Measurements from ENCODE around the gene GFM1.

The GFM1 gene

GRCh38 chr3:158728851-158729250 lies 84.5 kb downstream of the GFM1 start:
- no peak for DNase-seq

DNA sequence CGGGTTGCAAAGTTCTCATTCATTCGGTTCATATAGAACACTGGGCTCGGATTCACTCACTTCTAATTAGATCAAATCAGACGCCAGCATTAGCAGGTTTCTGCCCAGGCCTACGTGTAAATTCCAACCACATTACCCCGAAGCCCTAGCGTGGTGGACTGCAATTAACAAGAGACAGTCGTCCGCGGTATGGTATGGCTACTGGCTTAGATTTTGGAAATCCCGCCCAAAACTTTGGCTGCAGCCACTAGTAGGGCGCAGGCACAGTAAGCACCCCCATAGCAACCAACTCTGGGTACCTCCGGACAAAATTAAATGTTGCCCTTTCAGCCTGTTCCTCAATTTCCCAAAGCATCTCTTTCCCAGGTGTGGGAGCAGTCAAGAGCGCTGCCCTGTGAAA lies 87.2 kb downstream of the GFM1 start:
- DNase-seq, result no peak

DNA sequence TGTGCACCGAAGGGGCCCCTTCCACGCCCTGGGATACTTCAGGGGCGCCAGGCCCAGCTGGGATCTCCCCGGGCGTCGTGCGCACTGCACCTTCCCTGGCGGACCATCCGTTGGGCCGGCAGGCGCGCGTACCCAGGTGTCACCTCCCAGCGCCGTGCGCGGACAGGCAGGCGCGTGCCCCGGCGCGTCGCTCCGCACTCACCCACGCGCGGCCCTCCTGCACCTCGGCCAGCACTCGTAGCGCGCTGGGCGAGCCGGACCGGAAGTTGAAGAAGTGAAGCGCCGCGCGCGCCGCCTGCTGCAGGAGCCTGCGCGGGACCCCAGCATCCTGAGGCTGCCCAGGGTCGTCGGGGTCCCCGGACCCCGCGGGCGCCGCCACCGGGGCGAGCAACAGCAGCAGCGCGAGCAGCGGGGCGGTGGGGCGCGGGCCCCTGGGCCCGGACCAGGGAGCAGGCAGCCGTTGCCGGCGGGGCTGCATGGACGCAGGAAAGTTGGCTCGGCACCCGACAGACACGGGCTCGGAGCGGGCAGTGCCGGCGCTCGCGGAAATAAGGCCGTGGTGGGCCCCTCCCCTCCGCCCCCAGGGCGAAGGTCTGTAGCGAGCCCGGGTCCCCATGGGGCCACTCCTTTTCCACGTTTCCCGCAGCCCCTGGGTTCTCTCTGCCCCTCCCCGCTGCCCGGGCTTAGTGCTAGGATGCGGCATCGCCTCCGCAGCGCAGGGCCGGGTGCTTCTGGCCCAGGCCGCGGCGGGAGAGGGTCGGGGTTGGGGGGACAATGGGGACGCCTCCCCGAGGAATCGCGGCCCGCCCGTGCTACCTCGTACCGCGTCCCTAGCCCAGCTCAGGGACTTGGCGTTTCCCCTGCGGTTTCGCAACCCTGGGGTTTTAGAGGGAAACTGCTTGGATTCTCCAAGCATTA lies 87.9 kb downstream of the GFM1 start, which contains the start of gene RARRES1:
TSS of gene RARRES1 (minus strand) at position 520 of the 918 bp plus-strand sequence. CDS start at position 478, 42 bp downstream.
- DNase-seq, result peak; percentile 51

DNA sequence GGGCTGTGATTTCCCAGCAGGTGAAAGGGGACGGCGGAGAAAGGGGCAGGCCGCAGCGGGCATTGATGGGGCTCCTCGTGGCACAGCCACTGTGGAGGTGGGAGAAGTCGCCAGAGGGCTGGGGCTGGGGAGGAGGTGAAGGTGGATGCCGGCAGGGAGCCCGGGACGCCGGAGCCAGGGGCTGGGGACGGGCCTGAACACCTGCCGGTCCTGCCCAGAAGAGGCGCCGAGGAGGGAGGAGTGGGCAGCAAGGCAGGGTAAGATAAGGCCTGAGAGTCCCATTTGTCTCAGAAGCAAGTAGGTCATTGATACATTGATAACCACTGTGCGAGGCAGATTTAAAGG lies 88.5 kb downstream of the GFM1 start:
- DNase-seq, result no peak

- no peak for DNase-seq
Measured at GRCh38 chr3:158733656-158734055, 89.3 kb downstream of the GFM1 start.

- no peak for DNase-seq
Measured at GRCh38 chr3:158735296-158736033, 91.1 kb downstream of the GFM1 start.

DNA sequence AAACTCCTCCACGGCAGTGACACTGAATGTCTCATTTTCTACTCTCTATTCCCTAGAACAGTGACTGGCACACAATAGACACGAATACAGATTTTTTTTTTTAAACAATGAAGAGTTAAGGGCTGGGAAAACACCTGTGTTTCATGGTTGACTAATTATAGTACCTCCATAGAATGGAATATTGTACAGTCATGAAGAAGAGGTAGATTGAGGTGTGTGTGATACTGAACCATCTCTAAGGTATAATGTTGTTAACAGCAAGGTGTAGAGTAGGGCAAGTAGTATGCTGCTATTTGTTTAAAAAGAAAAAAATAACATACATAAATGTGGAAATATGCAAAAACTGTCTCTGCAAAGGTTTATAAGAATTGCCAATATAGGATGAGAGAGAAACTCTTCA lies 93.1 kb downstream of the GFM1 start:
- no peak for DNase-seq

DNA sequence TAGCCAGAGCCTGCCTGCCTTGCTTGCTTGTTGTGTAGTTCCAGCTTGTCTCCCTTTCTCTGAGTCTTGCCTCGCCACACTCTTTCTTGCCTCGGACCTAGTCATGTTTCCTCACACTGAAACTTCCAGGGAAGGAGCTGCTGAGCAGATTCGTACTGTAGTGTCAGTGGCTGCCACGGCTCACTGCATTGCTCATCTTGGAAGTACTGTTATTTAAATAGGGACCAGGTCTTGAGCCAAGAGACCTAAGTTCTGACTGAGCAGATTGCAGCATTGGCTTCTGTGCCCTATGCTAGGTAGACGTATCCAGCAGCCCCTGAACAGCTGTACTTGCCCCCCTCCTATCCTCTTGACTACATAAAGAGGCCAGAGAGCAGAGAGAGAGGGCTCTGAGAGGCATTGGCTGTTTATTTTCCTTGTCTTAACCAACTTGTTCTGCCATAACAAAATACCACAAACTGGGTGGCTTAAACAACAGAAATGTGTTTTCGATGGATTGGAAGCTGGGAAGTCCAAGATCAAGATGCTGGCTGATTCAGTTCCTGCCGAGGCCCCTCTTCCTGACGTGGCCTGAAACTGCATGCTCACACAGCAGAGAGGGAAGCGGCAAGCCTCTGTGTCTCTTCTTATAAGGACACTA lies 93.8 kb downstream of the GFM1 start:
- no peak for DNase-seq

DNA sequence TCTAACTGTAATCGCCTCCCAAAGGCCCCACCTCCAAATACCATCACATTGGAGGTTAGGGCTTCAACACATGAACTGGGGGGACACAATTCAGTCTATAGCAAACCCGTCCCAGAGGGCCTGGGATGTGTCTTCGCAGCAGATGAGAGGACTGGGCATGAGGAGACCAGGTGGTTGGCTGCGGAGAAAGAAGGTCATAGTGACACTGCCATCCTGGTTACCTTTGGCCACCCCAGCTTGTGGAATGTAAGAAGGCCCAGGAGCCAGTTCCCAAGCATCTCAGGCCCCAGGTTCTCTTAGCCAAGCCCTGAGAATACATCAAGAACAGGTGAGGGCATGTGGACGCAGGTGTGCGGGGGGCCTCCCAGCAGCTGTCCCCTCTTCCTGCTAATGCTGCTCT lies 94.3 kb downstream of the GFM1 start:
- no peak for DNase-seq

GRCh38 chr3:158739078-158739477 lies 94.8 kb downstream of the GFM1 start:
- DNase-seq, result no peak

GRCh38 chr3:158739661-158740060 lies 95.3 kb downstream of the GFM1 start:
- DNase-seq, result no peak
